Subcutaneous adipose tissue (tissue), 4 donors: ENCODE measurements around the gene NFIB. TPM values are rescaled to one million over a fixed set of nuclear protein-coding genes. Genes with fewer than 3 reads are reported as not detected.

ENCODE experiments used
- CTCF ChIP-seq: fragments of 450-650 bp; IDR thresholded peaks from one replicate; pipeline ENCODE4 v1.5.1; 2016; ENCODE audit warnings: low read depth, mild to moderate bottlenecking, control low read depth, antibody characterized with exemption, moderate library complexity
- total RNA-seq, 4 donors: library from RNA; depleted of rRNA; stranded (reverse); fragments of >200 nt; gene quantifications; one replicate each; pipeline ENCODE4 v1.1.0, GENCODE V29; 2016

Gene NFIB
- total RNA-seq, 4 donors from 2014 or later, result 79.2 to 215 (median 126) TPM

GRCh38 chr9:14141699-14142098, 172.2 kb downstream of the NFIB start:
- TF ChIP-seq CTCF, result no peak

- no peak for TF ChIP-seq CTCF
Measured at GRCh38 chr9:14140096-14140697, 173.7 kb downstream of the NFIB start.

GRCh38 chr9:14139287-14139686, 174.7 kb downstream of the NFIB start:
- TF ChIP-seq CTCF, result no peak

- TF ChIP-seq CTCF, result no peak
Measured at GRCh38 chr9:14136646-14137370, 177.1 kb downstream of the NFIB start.

- no peak for TF ChIP-seq CTCF
Measured at GRCh38 chr9:14136047-14136635, 177.8 kb downstream of the NFIB start.

GRCh38 chr9:14135421-14135820, 178.5 kb downstream of the NFIB start:
- TF ChIP-seq CTCF, result no peak

- TF ChIP-seq CTCF, result no peak
Measured at GRCh38 chr9:14133394-14133793, 180.5 kb downstream of the NFIB start.
